ENCODE measurements around the gene DNAH3. TPM values are rescaled to one million over a fixed set of nuclear protein-coding genes. Genes with fewer than 3 reads are reported as not detected.

DNAH3 gene
- total RNA-seq, 1 donor: not detected

DNA sequence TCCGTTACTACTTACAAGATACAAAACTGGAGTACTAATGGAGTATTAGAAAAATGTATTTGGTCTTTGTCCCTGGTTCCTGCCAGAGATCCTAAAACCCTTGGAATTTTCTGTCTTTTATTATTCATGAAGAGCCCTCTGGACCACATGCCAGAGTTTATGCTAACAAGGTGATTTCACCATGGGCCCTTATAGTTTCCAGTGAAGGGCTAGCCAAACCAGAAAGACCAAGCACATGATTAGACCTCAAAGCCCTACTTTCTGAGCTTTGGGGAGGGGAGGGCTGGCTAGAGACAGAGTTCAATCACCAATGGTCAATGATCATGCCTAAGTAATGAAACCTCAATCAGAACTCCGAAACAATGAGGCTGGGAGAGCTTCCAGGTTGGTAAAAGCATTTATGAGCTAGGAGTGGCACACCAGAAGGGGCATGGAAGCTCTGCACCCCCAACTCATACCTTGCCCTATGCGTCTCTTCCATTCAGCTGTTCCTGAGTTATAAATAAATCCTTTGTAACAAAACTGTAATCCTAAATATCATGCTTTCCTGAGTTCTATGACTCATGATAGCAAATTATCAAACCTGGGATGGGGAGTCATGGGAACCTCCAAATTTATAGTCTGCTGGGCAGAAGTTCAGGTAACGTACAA, 260.9 kb downstream of the DNAH3 start:
- Histone ChIP-seq H2AFZ (ENCODE audit: low read length) (no peak overlapping the region), H3K4me1 (ENCODE audit: insufficient read depth, low read length) (peaks cover 5% of the 10 kb centered on the region), H4K20me1 (ENCODE audit: insufficient read depth, low read length) (peaks cover 88% of the 10 kb centered on the region), H3K79me2 (ENCODE audit: insufficient read depth, low read length) (peaks cover 98% of the 10 kb centered on the region), H3K27ac (ENCODE audit: low read depth, low read length) (no peak overlapping the region), H3K27me3 (ENCODE audit: insufficient read depth, low read length) (no peaks in the 10 kb centered on the region), H3K4me2 (ENCODE audit: insufficient read depth, low read length) (no peak overlapping the region), H3K9me3 (ENCODE audit: low read depth, low read length) (no peaks in the 10 kb centered on the region), H3K36me3 (ENCODE audit: insufficient read depth, low read length) (peaks cover 66% of the 10 kb centered on the region), H3K4me3 (ENCODE audit: insufficient read depth, low read length) (no peak overlapping the region)
- DNase-seq (ENCODE audit: insufficient read length, low spot score, missing footprints): no peak
- TF ChIP-seq, protein P1, sequence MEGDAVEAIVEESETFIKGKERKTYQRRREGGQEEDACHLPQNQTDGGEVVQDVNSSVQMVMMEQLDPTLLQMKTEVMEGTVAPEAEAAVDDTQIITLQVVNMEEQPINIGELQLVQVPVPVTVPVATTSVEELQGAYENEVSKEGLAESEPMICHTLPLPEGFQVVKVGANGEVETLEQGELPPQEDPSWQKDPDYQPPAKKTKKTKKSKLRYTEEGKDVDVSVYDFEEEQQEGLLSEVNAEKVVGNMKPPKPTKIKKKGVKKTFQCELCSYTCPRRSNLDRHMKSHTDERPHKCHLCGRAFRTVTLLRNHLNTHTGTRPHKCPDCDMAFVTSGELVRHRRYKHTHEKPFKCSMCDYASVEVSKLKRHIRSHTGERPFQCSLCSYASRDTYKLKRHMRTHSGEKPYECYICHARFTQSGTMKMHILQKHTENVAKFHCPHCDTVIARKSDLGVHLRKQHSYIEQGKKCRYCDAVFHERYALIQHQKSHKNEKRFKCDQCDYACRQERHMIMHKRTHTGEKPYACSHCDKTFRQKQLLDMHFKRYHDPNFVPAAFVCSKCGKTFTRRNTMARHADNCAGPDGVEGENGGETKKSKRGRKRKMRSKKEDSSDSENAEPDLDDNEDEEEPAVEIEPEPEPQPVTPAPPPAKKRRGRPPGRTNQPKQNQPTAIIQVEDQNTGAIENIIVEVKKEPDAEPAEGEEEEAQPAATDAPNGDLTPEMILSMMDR (IDR thresholded peaks at IDR 0.05; ENCODE audit: extremely low read depth, low read depth, low read length): no peak

DNA sequence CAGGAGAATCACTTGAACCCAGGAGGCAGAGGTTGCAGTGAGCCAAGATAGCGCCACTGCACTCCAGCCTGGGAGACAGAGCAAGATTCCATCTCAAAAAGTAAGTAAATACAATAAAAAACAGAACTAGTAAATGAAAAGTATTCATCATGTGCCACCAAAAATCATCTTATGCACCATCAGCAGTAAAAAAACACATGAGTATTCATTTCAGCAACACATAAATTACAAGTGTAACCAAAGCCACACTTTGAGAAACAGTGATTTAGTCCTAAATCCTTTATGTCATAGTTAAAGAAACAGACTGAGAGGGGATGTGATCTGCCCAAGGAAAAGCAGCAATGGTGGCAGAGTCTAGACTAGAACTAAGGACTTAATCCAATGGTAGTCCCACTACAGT, 263.4 kb downstream of the DNAH3 start:
- H3K4me1 ChIP-seq (ENCODE audit: insufficient read depth, low read length): peaks cover 20% of the 10 kb centered on the region
- no peaks in the 10 kb centered on the region for H3K9me3 ChIP-seq (ENCODE audit: low read depth, low read length)
- no peak overlapping the region for H2AFZ ChIP-seq (ENCODE audit: low read length)
- TF ChIP-seq, protein P1 (IDR thresholded peaks at IDR 0.05; ENCODE audit: extremely low read depth, low read depth, low read length): no peak
- H3K4me2 ChIP-seq (ENCODE audit: insufficient read depth, low read length): no peak overlapping the region
- no peak overlapping the region for H3K4me3 ChIP-seq (ENCODE audit: insufficient read depth, low read length)
- no peaks in the 10 kb centered on the region for H3K27me3 ChIP-seq (ENCODE audit: insufficient read depth, low read length)
- no peak overlapping the region for H3K27ac ChIP-seq (ENCODE audit: low read depth, low read length)
- peaks cover 79% of the 10 kb centered on the region for H4K20me1 ChIP-seq (ENCODE audit: insufficient read depth, low read length)
- DNase-seq (ENCODE audit: insufficient read length, low spot score, missing footprints): peak; percentile 15
- peaks cover 46% of the 10 kb centered on the region for H3K36me3 ChIP-seq (ENCODE audit: insufficient read depth, low read length)
- H3K79me2 ChIP-seq (ENCODE audit: insufficient read depth, low read length): peaks cover 96% of the 10 kb centered on the region

DNA sequence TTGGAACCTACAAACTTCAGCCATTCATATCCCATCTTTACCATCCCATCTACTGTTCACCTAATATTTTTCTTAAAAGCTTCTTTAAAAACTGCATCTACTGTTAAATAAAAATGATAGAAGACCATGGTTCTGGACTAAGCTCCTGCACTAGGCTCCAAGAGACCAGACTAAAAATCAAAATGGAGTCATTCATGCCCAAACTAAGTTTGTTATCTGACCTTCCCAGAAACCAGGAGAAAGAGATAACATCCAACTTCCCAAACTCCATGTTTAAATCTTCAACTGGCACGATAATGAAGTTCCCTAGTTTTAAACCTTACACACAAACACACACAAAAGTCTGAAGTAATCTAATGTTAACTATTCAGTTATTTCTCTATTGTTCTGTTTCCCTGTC, 264.3 kb downstream of the DNAH3 start:
- no peak overlapping the region for H3K4me2 ChIP-seq (ENCODE audit: insufficient read depth, low read length)
- no peak for DNase-seq (ENCODE audit: insufficient read length, low spot score, missing footprints)
- no peaks in the 10 kb centered on the region for H3K27me3 ChIP-seq (ENCODE audit: insufficient read depth, low read length)
- H3K36me3 ChIP-seq (ENCODE audit: insufficient read depth, low read length): peaks cover 37% of the 10 kb centered on the region
- no peak overlapping the region for H3K4me3 ChIP-seq (ENCODE audit: insufficient read depth, low read length)
- TF ChIP-seq, protein P1 (IDR thresholded peaks at IDR 0.05; ENCODE audit: extremely low read depth, low read depth, low read length): no peak
- peaks cover 27% of the 10 kb centered on the region for H3K4me1 ChIP-seq (ENCODE audit: insufficient read depth, low read length)
- H2AFZ ChIP-seq (ENCODE audit: low read length): no peak overlapping the region
- peaks cover 70% of the 10 kb centered on the region for H4K20me1 ChIP-seq (ENCODE audit: insufficient read depth, low read length)
- no peak overlapping the region for H3K27ac ChIP-seq (ENCODE audit: low read depth, low read length)
- peaks cover 95% of the 10 kb centered on the region for H3K79me2 ChIP-seq (ENCODE audit: insufficient read depth, low read length)
- no peaks in the 10 kb centered on the region for H3K9me3 ChIP-seq (ENCODE audit: low read depth, low read length)

DNA sequence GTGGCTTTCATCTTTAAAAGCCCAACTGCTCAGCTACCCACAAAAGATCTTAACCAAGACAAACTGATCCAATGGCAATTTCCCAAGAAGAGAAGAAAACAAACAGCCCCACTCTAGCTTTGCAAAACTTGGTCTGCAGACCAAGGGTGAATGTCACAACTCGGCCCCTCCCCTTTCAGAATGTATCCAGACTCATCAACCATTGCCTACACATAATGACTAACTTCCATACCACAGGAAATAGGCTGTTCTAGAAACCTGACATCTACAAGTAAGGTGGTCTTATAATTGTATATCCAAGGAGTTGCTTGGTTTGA, 266.4 kb downstream of the DNAH3 start:
- H3K4me1 ChIP-seq (ENCODE audit: insufficient read depth, low read length): peaks cover 48% of the 10 kb centered on the region
- H3K27ac ChIP-seq (ENCODE audit: low read depth, low read length): no peak overlapping the region
- no peaks in the 10 kb centered on the region for H3K27me3 ChIP-seq (ENCODE audit: insufficient read depth, low read length)
- peak overlapping the region; percentile 16 for H3K4me2 ChIP-seq (ENCODE audit: insufficient read depth, low read length)
- H3K4me3 ChIP-seq (ENCODE audit: insufficient read depth, low read length): no peak overlapping the region
- H3K79me2 ChIP-seq (ENCODE audit: insufficient read depth, low read length): peaks cover 95% of the 10 kb centered on the region
- TF ChIP-seq, protein P1 (IDR thresholded peaks at IDR 0.05; ENCODE audit: extremely low read depth, low read depth, low read length): no peak
- peaks cover 63% of the 10 kb centered on the region for H4K20me1 ChIP-seq (ENCODE audit: insufficient read depth, low read length)
- peak; percentile 15 for DNase-seq (ENCODE audit: insufficient read length, low spot score, missing footprints)
- H3K36me3 ChIP-seq (ENCODE audit: insufficient read depth, low read length): peaks cover 20% of the 10 kb centered on the region
- H2AFZ ChIP-seq (ENCODE audit: low read length): no peak overlapping the region
- no peaks in the 10 kb centered on the region for H3K9me3 ChIP-seq (ENCODE audit: low read depth, low read length)

Measured in osteoblast (primary cell).